GM18517 (cell line): ENCODE results near the gene ASB16.

Source experiments
- ATAC-seq: cut with Tn5 transposase; IDR thresholded peaks from one replicate; pipeline ENCODE4 v1.9.1; 2021; ENCODE audit warnings: mild to moderate bottlenecking, moderate library complexity; ENCODE audit not compliant: unreplicated experiment

Gene ASB16

GRCh38 chr17:44188576-44189403, 18.3 kb downstream of the ASB16 start:
- no peak for ATAC-seq

- no peak for ATAC-seq
Observed at GRCh38 chr17:44190481-44190880, 20.0 kb downstream of the ASB16 start.

GRCh38 chr17:44191369-44191768, 20.9 kb downstream of the ASB16 start:
- ATAC-seq: no peak

- ATAC-seq: no peak
Observed at GRCh38 chr17:44191941-44192496, 21.5 kb downstream of the ASB16 start.

- ATAC-seq: no peak
Observed at GRCh38 chr17:44192750-44193149, 22.2 kb downstream of the ASB16 start.

GRCh38 chr17:44193326-44194084, 23.0 kb downstream of the ASB16 start:
- ATAC-seq: no peak

- no peak for ATAC-seq
Observed at GRCh38 chr17:44197107-44197506, 26.6 kb downstream of the ASB16 start.

- ATAC-seq: no peak
Observed at GRCh38 chr17:44197980-44198720, 27.6 kb downstream of the ASB16 start.

- no peak for ATAC-seq
Observed at GRCh38 chr17:44198721-44199552, 28.4 kb downstream of the ASB16 start.

GRCh38 chr17:44199553-44200477, 29.3 kb downstream of the ASB16 start, which contains the start of gene ATXN7L3:
Gene ATXN7L3, minus strand, starts transcription at chr17:44199884. Its CDS starts 1,814 bp downstream, at chr17:44198070.
- ATAC-seq: peak; percentile 52

GRCh38 chr17:44200478-44201155, 30.1 kb downstream of the ASB16 start:
- ATAC-seq: peak; percentile 7

- no peak for ATAC-seq
Observed at GRCh38 chr17:44202756-44203155, 32.3 kb downstream of the ASB16 start.

- no peak for ATAC-seq
Observed at GRCh38 chr17:44203731-44204440, 33.4 kb downstream of the ASB16 start.

GRCh38 chr17:44204441-44204882, 34.0 kb downstream of the ASB16 start:
- ATAC-seq: no peak

- no peak for ATAC-seq
Observed at GRCh38 chr17:44205962-44206824, 35.7 kb downstream of the ASB16 start.

GRCh38 chr17:44206825-44207155, 36.3 kb downstream of the ASB16 start:
- no peak for ATAC-seq

GRCh38 chr17:44207319-44207718, 36.8 kb downstream of the ASB16 start:
- ATAC-seq: no peak
